HEK293 (cell line): ENCODE data around the gene ALDH16A1.

Source experiments
- CTCF ChIA-PET: fragments of 350-600 bp; formaldehyde crosslinking; extraction: SDS; loops from one replicate; lab custom pipeline; 2021; ENCODE audit warnings: antibody characterized with exemption; lab: Yijun Ruan, JAX
- POLR2A ChIA-PET: fragments of 300-600 bp; formaldehyde crosslinking; extraction: SDS; loops from one replicate; lab custom pipeline; 2020; ENCODE audit warnings: antibody characterized with exemption, inconsistent platforms; lab: Yijun Ruan, JAX
- H3K27ac ChIP-seq: fragments of 200-500 bp; sonication (Bioruptor generic); 2 replicates; pipeline ENCODE4 v1.5.1; 2014; ENCODE audit warnings: low read depth, low read length, control low read depth, inconsistent platforms; ENCODE audit errors: extremely low read depth
- H3K36me3 ChIP-seq, 2 experiments: fragments of 200-500 bp in 1 of 2; sonication (Bioruptor generic) in 1 of 2; 1 replicate in 1 of 2; 2 replicates in 1 of 2; pipeline ENCODE4 v1.5.1; 2014 to 2017; ENCODE audit warnings: inconsistent platforms in 2 of 2, low read length in 2 of 2; ENCODE audit not compliant: control insufficient read depth in 2 of 2, insufficient read depth in 1 of 2
- H3K4me1 ChIP-seq: fragments of 200-500 bp; sonication (Bioruptor generic); 2 replicates; pipeline ENCODE4 v1.5.1; 2014; ENCODE audit warnings: mild to moderate bottlenecking, low read length, inconsistent platforms; ENCODE audit not compliant: control insufficient read depth, insufficient read depth
- H3K4me3 ChIP-seq: 2 replicates; pipeline ENCODE4 v1.5.1; 2011; ENCODE audit warnings: low read depth, mild to moderate bottlenecking, control low read depth, low read length, moderate library complexity
- H3K9me3 ChIP-seq: fragments of 200-500 bp; sonication (Bioruptor generic); 2 replicates; pipeline ENCODE4 v1.5.1; 2014; ENCODE audit warnings: low read depth, low read length, inconsistent platforms; ENCODE audit not compliant: control insufficient read depth, insufficient read depth
- ELK4 ChIP-seq: IDR thresholded peaks from 2 replicates; pipeline ENCODE4 v1.6.1; 2011; ENCODE audit warnings: mild to moderate bottlenecking, low read depth, low read length, borderline replicate concordance
- FEZF1 ChIP-seq: fragments of 450-650 bp; formaldehyde crosslinking; IDR thresholded peaks from 2 replicates; pipeline ENCODE4 v1.5.1; 2016; ENCODE audit warnings: missing biosample characterization, missing genetic modification characterization
- GLI2 ChIP-seq: fragments of 450-650 bp; formaldehyde crosslinking; IDR thresholded peaks from 2 replicates; pipeline ENCODE4; 2017; ENCODE audit warnings: missing biosample characterization, missing genetic modification characterization, low read depth, borderline replicate concordance
- MYNN ChIP-seq: fragments of 450-650 bp; formaldehyde crosslinking; IDR thresholded peaks from 2 replicates; pipeline ENCODE4 v1.5.1; 2016; ENCODE audit warnings: missing biosample characterization, missing genetic modification characterization, borderline replicate concordance
- PRDM1 ChIP-seq: fragments of 450-650 bp; formaldehyde crosslinking; IDR thresholded peaks from 2 replicates; pipeline ENCODE4; 2016; ENCODE audit warnings: missing biosample characterization, missing genetic modification characterization
- SCRT1 ChIP-seq: fragments of 450-650 bp; formaldehyde crosslinking; IDR thresholded peaks from 2 replicates; pipeline ENCODE4 v1.5.1; 2016; ENCODE audit warnings: missing biosample characterization, missing genetic modification characterization, borderline replicate concordance
- SETDB1 ChIP-seq: IDR thresholded peaks from one replicate; pipeline ENCODE4 v1.6.1; 2017; ENCODE audit warnings: mild to moderate bottlenecking, low read length, moderate library complexity, mixed read lengths; ENCODE audit not compliant: insufficient read length
- SP2 ChIP-seq: fragments of 450-650 bp; formaldehyde crosslinking; IDR thresholded peaks from 2 replicates; pipeline ENCODE4 v1.5.1; 2016; ENCODE audit warnings: missing biosample characterization, missing genetic modification characterization
- YY1 ChIP-seq: fragments of 450-650 bp; formaldehyde crosslinking; IDR thresholded peaks from 2 replicates; pipeline ENCODE4 v1.5.1; 2018; ENCODE audit warnings: missing biosample characterization, missing genetic modification characterization
- ZBTB44 ChIP-seq: fragments of 450-650 bp; IDR thresholded peaks from 2 replicates; pipeline ENCODE4 v1.5.1; 2018; ENCODE audit warnings: missing biosample characterization, mild to moderate bottlenecking, missing genetic modification characterization
- ZBTB48 ChIP-seq: fragments of 450-650 bp; formaldehyde crosslinking; IDR thresholded peaks from 2 replicates; pipeline ENCODE4 v1.5.1; 2016; ENCODE audit warnings: missing biosample characterization, missing genetic modification characterization
- ZEB2 ChIP-seq: fragments of 450-650 bp; formaldehyde crosslinking; IDR thresholded peaks from 2 replicates; pipeline ENCODE4 v1.5.1; 2016; ENCODE audit warnings: missing biosample characterization, missing genetic modification characterization
- ZIC2 ChIP-seq: fragments of 450-650 bp; formaldehyde crosslinking; IDR thresholded peaks from 2 replicates; pipeline ENCODE4 v1.5.1; 2016; ENCODE audit warnings: missing biosample characterization, missing genetic modification characterization
- ZNF114 ChIP-seq: fragments of 450-650 bp; formaldehyde crosslinking; IDR thresholded peaks from 2 replicates; pipeline ENCODE4 v1.5.0; 2017; ENCODE audit warnings: missing biosample characterization, missing genetic modification characterization
- ZNF121 ChIP-seq: fragments of 450-650 bp; formaldehyde crosslinking; IDR thresholded peaks from 2 replicates; pipeline ENCODE4 v1.5.1; 2016; ENCODE audit warnings: missing biosample characterization, missing genetic modification characterization
- ZNF184 ChIP-seq: fragments of 450-650 bp; IDR thresholded peaks from 2 replicates; pipeline ENCODE4 v1.5.1; 2018; ENCODE audit warnings: missing biosample characterization, mild to moderate bottlenecking, missing genetic modification characterization
- ZNF211 ChIP-seq: fragments of 450-650 bp; formaldehyde crosslinking; IDR thresholded peaks from 2 replicates; pipeline ENCODE4 v1.5.1; 2016; ENCODE audit warnings: low read depth, missing biosample characterization, missing genetic modification characterization
- ZNF221 ChIP-seq: fragments of 450-650 bp; formaldehyde crosslinking; IDR thresholded peaks from 2 replicates; pipeline ENCODE4 v1.5.1; 2017; ENCODE audit warnings: missing biosample characterization, missing genetic modification characterization, borderline replicate concordance
- ZNF24 ChIP-seq: fragments of 450-650 bp; formaldehyde crosslinking; IDR thresholded peaks from 2 replicates; pipeline ENCODE4 v1.5.1; 2016; ENCODE audit warnings: missing biosample characterization, missing genetic modification characterization
- ZNF350 ChIP-seq: fragments of 450-650 bp; formaldehyde crosslinking; IDR thresholded peaks from 2 replicates; pipeline ENCODE4 v1.5.0; 2017; ENCODE audit warnings: missing biosample characterization, mild to moderate bottlenecking, missing genetic modification characterization
- ZNF354C ChIP-seq: fragments of 450-650 bp; formaldehyde crosslinking; IDR thresholded peaks from 2 replicates; pipeline ENCODE4 v1.5.1; 2016; ENCODE audit warnings: missing biosample characterization, missing genetic modification characterization, low read depth, borderline replicate concordance
- ZNF391 ChIP-seq: fragments of 450-650 bp; formaldehyde crosslinking; IDR thresholded peaks from 2 replicates; pipeline ENCODE4 v1.5.1; 2016; ENCODE audit warnings: low read depth, missing biosample characterization, missing genetic modification characterization, borderline replicate concordance
- ZNF404 ChIP-seq: fragments of 450-650 bp; formaldehyde crosslinking; IDR thresholded peaks from 2 replicates; pipeline ENCODE4 v1.5.1; 2017; ENCODE audit warnings: missing biosample characterization, missing genetic modification characterization
- ZNF692 ChIP-seq: fragments of 450-650 bp; formaldehyde crosslinking; IDR thresholded peaks from 2 replicates; pipeline ENCODE4 v1.5.1; 2016; ENCODE audit warnings: missing biosample characterization, missing genetic modification characterization
- ZNF701 ChIP-seq: fragments of 450-650 bp; formaldehyde crosslinking; IDR thresholded peaks from 2 replicates; pipeline ENCODE4 v1.5.1; 2016; ENCODE audit warnings: missing biosample characterization, missing genetic modification characterization
- ZXDB ChIP-seq: fragments of 450-650 bp; formaldehyde crosslinking; IDR thresholded peaks from 2 replicates; pipeline ENCODE4 v1.5.1; 2016; ENCODE audit warnings: missing biosample characterization, missing genetic modification characterization
- TF ChIP-seq, protein P1 (sequence below): fragments of 450-650 bp; IDR thresholded peaks from 2 replicates; pipeline ENCODE4 v1.5.1; 2018; ENCODE audit warnings: missing biosample characterization, missing genetic modification characterization
- TF ChIP-seq, protein P2 (sequence below): fragments of 450-650 bp; formaldehyde crosslinking; conservative IDR thresholded peaks from 2 replicates; pipeline ENCODE4 v1.5.1; 2016; ENCODE audit warnings: low read depth, missing biosample characterization, missing genetic modification characterization

ALDH16A1 gene

DNA sequence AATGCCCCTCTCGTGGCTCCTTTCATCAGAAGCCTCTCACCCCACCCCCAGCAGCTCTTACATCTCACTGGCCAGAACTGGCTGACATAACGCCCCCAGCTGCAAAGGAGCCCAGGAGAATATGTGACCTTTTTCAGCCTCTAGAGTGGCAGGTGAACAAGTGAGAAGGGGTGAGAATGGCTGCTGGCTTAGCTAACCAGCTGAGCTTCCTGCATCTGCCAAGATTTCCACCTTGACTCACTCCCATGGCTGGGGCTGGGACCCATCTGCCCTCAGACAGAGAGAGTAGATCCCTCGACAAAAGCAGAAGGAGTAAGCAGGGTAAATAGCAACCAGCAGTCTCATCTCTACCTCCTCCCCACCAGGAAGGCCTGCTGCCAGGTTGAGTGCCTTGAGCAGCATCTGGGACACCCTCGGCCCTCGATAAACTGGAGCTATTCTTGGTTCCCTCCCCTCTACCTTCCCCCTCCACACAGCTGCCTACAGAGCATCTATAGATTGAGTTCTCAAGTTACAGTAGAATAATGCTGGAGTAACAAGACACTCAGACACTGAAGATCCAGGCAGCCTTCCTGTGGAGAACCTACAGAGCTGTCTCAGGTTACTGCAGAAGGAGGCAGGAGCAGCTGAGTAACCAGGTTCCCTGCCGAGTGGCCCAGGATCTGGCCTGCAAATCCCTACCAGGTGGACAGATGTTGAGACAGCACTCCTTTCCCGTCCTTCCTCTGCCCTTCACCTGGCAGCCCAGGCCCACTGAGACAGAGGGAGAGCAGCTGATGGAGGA is 49.4 kb upstream of the ALDH16A1 start (continued):
- TF ChIP-seq ZNF350 (tag by site-specific recombination): no peak
- peak; percentile 32 for TF ChIP-seq FEZF1 (tag by site-specific recombination)
- no peak for TF ChIP-seq ZNF114
- TF ChIP-seq SP2 (tag by site-specific recombination): peak; percentile 14; the same call in 1 of the 2 replicates
- TF ChIP-seq ZNF692: peak; percentile 64
- no peak for TF ChIP-seq SCRT1 (tag by site-specific recombination)
- TF ChIP-seq ZEB2: peak; percentile 33; the same call in 1 of the 2 replicates
- TF ChIP-seq ZNF211 (tag by site-specific recombination): no peak
- TF ChIP-seq GLI2: no peak
- TF ChIP-seq MYNN (tag by site-specific recombination): no peak
- TF ChIP-seq ZXDB: peak; percentile 65
- no peak for TF ChIP-seq YY1 (tag by site-specific recombination)
- no peak for TF ChIP-seq ZNF354C (tag by site-specific recombination)
- no peak for TF ChIP-seq ELK4
- TF ChIP-seq SETDB1: peak; percentile 70
- TF ChIP-seq ZNF701 (tag by site-specific recombination): no peak
- no peak for TF ChIP-seq ZNF184
- TF ChIP-seq ZNF24: 0 out of 2 replicates have a peak, but pooled peaks have one; percentile 48
- TF ChIP-seq ZNF391 (tag by site-specific recombination): no peak
- TF ChIP-seq ZIC2 (tag by site-specific recombination): peak; percentile 93
- TF ChIP-seq ZNF404 (tag by site-specific recombination): no peak

DNA sequence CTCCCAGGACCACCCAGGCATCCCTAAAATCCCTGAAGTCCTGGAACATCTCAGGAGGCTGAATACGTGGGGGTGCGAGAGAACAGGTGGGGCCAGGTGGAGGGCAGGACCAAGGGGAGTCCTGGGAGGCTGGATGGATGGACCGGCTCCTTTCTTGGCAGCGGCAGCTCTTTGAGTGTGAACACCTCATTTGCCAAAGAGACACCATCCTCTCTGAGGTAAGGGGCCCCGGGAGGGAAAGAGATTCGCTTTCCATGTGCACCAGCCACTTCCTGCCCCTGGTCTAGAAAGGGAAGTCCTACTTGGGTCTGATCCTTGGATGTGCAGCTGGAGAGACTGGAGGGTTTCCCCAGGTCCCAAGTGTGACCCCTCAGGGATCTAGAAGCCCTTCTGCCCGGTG is 45.9 kb upstream of the ALDH16A1 start:
- H3K27ac ChIP-seq: no peak overlapping the region
- no peak for TF ChIP-seq PRDM1 (tag by site-specific recombination)
- no peak for TF ChIP-seq ZBTB44 (tag by site-specific recombination)
- TF ChIP-seq, protein P1, sequence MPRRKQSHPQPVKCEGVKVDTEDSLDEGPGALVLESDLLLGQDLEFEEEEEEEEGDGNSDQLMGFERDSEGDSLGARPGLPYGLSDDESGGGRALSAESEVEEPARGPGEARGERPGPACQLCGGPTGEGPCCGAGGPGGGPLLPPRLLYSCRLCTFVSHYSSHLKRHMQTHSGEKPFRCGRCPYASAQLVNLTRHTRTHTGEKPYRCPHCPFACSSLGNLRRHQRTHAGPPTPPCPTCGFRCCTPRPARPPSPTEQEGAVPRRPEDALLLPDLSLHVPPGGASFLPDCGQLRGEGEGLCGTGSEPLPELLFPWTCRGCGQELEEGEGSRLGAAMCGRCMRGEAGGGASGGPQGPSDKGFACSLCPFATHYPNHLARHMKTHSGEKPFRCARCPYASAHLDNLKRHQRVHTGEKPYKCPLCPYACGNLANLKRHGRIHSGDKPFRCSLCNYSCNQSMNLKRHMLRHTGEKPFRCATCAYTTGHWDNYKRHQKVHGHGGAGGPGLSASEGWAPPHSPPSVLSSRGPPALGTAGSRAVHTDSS (tag by site-specific recombination): no peak
- no peak for TF ChIP-seq ZNF221 (tag by site-specific recombination)
- TF ChIP-seq ZNF121 (tag by site-specific recombination): no peak
- TF ChIP-seq, protein P2, sequence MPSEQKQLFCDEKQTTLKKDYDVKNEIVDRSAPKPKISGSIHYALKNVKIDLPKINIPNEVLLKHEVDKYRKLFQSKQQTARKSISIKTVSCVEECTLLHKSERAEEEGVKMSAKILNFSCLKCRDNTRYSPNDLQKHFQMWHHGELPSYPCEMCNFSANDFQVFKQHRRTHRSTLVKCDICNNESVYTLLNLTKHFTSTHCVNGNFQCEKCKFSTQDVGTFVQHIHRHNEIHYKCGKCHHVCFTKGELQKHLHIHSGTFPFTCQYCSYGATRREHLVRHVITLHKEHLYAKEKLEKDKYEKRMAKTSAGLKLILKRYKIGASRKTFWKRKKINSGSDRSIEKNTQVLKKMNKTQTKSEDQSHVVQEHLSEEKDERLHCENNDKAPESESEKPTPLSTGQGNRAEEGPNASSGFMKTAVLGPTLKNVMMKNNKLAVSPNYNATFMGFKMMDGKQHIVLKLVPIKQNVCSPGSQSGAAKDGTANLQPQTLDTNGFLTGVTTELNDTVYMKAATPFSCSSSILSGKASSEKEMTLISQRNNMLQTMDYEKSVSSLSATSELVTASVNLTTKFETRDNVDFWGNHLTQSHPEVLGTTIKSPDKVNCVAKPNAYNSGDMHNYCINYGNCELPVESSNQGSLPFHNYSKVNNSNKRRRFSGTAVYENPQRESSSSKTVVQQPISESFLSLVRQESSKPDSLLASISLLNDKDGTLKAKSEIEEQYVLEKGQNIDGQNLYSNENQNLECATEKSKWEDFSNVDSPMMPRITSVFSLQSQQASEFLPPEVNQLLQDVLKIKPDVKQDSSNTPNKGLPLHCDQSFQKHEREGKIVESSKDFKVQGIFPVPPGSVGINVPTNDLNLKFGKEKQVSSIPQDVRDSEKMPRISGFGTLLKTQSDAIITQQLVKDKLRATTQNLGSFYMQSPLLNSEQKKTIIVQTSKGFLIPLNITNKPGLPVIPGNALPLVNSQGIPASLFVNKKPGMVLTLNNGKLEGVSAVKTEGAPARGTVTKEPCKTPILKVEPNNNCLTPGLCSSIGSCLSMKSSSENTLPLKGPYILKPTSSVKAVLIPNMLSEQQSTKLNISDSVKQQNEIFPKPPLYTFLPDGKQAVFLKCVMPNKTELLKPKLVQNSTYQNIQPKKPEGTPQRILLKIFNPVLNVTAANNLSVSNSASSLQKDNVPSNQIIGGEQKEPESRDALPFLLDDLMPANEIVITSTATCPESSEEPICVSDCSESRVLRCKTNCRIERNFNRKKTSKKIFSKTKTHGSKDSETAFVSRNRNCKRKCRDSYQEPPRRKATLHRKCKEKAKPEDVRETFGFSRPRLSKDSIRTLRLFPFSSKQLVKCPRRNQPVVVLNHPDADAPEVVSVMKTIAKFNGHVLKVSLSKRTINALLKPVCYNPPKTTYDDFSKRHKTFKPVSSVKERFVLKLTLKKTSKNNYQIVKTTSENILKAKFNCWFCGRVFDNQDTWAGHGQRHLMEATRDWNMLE (tag by site-specific recombination): no peak
- no peak for TF ChIP-seq ZBTB48

More for the DNA sequence above, 45.9 kb upstream of the ALDH16A1 start:
- Histone ChIP-seq H3K36me3 (no peaks in the 10 kb centered on the region), H3K4me3 (no peak overlapping the region), H3K4me1 (peaks cover 10% of the 10 kb centered on the region), H3K9me3 (no peaks in the 10 kb centered on the region)
- POLR2A ChIA-PET: interaction anchor here (0.9 kb wide), 1 partner anchor 14 kb away, joined by 3 read pairs; no protein-coding TSS in a partner anchor
- CTCF ChIA-PET: interaction anchor here (1.0 to 1.7 kb wide), 3 partner anchors 9 to 66 kb away, joined by 3 to 16 read pairs (median 4); no protein-coding TSS in a partner anchor
